ENCODE data around the gene NUMBL. TPM values are rescaled to one million over a fixed set of nuclear protein-coding genes. Genes with fewer than 3 reads are reported as not detected.
A peak's percentile ranks its signal among the peaks of the same experiment; 100 is the strongest.

NUMBL gene
- total RNA-seq, 1 donor: 26.8 TPM

DNA sequence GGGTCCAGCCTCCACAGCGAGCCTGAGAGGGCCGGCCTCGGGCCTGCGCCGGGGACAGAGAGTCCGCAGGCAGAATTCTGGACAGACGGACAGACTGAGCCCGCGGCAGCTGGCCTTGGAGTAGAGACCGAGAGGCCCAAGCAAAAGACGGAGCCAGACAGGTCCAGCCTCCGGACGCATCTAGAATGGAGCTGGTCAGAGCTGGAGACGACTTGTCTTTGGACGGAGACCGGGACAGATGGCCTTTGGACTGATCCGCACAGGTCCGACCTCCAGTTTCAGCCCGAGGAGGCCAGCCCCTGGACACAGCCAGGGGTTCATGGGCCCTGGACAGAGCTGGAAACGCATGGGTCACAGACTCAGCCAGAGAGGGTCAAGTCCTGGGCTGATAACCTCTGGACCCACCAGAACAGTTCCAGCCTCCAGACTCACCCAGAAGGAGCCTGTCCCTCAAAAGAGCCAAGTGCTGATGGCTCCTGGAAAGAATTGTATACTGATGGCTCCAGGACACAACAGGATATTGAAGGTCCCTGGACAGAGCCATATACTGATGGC is 27.0 kb upstream of the NUMBL start:
- Histone ChIP-seq H2AFZ (ENCODE audit: low read length) (peak overlapping the region; percentile 83), H3K79me2 (ENCODE audit: insufficient read depth, low read length) (peaks cover 63% of the 10 kb centered on the region), H3K36me3 (ENCODE audit: insufficient read depth, low read length) (peaks cover 6% of the 10 kb centered on the region), H3K4me3 (ENCODE audit: insufficient read depth, low read length) (peak overlapping the region; percentile 86), H4K20me1 (ENCODE audit: insufficient read depth, low read length) (peaks cover 7% of the 10 kb centered on the region), H3K4me1 (ENCODE audit: insufficient read depth, low read length) (peaks cover 50% of the 10 kb centered on the region), H3K4me2 (ENCODE audit: insufficient read depth, low read length) (peak overlapping the region; percentile 77), H3K27me3 (ENCODE audit: insufficient read depth, low read length) (no peaks in the 10 kb centered on the region), H3K9me3 (ENCODE audit: low read depth, low read length) (no peaks in the 10 kb centered on the region), H3K27ac (ENCODE audit: low read depth, low read length) (peak overlapping the region; percentile 100)
- no peak for DNase-seq (ENCODE audit: insufficient read length, low spot score, missing footprints)
- TF ChIP-seq CTCF (IDR thresholded peaks at IDR 0.05; ENCODE audit: extremely low read depth, low read depth, low read length): no peak

DNA sequence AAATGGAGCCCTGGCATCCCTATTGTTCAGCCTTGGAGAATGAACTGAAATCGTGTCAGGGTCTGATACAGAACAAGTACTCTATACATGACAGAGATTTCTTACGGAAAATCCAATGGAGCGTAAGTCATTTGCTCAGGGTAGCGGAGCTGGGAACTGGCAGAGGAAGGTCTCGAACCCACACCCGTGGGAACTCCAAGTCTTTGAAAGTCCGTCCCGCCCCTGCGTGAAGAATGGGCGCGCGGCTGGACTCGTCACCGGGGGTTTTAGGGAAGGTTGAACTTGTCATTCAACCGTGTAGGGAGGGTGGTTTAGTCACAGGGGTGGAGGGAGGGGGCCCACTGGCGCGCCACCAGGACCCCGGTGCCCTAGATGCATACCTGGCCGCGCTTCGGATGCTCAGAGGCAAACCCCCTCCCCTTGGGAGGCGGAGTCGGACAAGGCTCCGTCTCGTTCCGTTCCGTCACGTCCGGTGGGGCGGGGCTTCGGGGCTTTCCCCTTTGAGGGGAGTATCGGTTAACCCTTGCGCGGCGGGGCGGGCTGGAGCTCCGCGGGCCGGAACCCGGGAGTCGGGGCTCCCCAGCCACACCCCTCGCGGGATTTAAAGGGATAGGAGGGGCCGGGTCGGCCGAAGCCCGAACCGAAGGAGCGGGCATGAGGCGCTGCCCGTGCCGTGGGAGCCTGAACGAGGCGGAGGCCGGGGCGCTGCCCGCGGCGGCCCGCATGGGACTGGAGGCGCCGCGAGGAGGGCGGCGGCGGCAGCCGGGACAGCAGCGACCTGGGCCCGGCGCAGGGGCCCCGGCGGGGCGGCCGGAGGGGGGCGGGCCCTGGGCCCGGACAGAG is 26.3 kb upstream of the NUMBL start, which contains the start of the genes COQ8B and ITPKC:
Gene COQ8B, minus strand, starts transcription at position 405 of the 843 bp plus-strand sequence. CDS start 2,254 bp downstream, outside the sequence.
Gene ITPKC, plus strand, starts transcription at position 631 of the 843 bp plus-strand sequence. Its CDS starts 24 bp downstream, at position 655.
- Histone ChIP-seq H3K9me3 (ENCODE audit: low read depth, low read length) (no peaks in the 10 kb centered on the region), H3K4me1 (ENCODE audit: insufficient read depth, low read length) (peaks cover 45% of the 10 kb centered on the region), H3K79me2 (ENCODE audit: insufficient read depth, low read length) (peaks cover 57% of the 10 kb centered on the region), H3K27me3 (ENCODE audit: insufficient read depth, low read length) (no peaks in the 10 kb centered on the region), H3K4me2 (ENCODE audit: insufficient read depth, low read length) (peak within 1 kb of the TSS; percentile 77), H3K27ac (ENCODE audit: low read depth, low read length) (peak within 1 kb of the TSS; percentile 100), H3K4me3 (ENCODE audit: insufficient read depth, low read length) (peak within 1 kb of the TSS; percentile 86), H3K36me3 (ENCODE audit: insufficient read depth, low read length) (peaks cover 6% of the 10 kb centered on the region), H4K20me1 (ENCODE audit: insufficient read depth, low read length) (peaks cover 4% of the 10 kb centered on the region), H2AFZ (ENCODE audit: low read length) (peak within 1 kb of the TSS; percentile 84)
- TF ChIP-seq CTCF (IDR thresholded peaks at IDR 0.05; ENCODE audit: extremely low read depth, low read depth, low read length): no peak
- peak; percentile 99 for DNase-seq (ENCODE audit: insufficient read length, low spot score, missing footprints)

- Histone ChIP-seq H3K9me3 (ENCODE audit: low read depth, low read length) (no peaks in the 10 kb centered on the region), H3K79me2 (ENCODE audit: insufficient read depth, low read length) (peaks cover 50% of the 10 kb centered on the region), H3K4me3 (ENCODE audit: insufficient read depth, low read length) (peak overlapping the region; percentile 86), H3K4me2 (ENCODE audit: insufficient read depth, low read length) (peak overlapping the region; percentile 77), H4K20me1 (ENCODE audit: insufficient read depth, low read length) (peaks cover 4% of the 10 kb centered on the region), H3K4me1 (ENCODE audit: insufficient read depth, low read length) (peaks cover 45% of the 10 kb centered on the region), H3K36me3 (ENCODE audit: insufficient read depth, low read length) (peaks cover 6% of the 10 kb centered on the region), H2AFZ (ENCODE audit: low read length) (peak overlapping the region; percentile 84), H3K27ac (ENCODE audit: low read depth, low read length) (peak overlapping the region; percentile 100), H3K27me3 (ENCODE audit: insufficient read depth, low read length) (no peaks in the 10 kb centered on the region)
- TF ChIP-seq CTCF (IDR thresholded peaks at IDR 0.05; ENCODE audit: extremely low read depth, low read depth, low read length): no peak
- DNase-seq (ENCODE audit: insufficient read length, low spot score, missing footprints): no peak
Observed at GRCh38 chr19:40716031-40716481, 25.6 kb upstream of the NUMBL start.

Data from osteoblast (primary cell).